HG02571 (cell line): ENCODE measurements around the gene TSHZ2.

ENCODE experiments used
- ATAC-seq: cut with Tn5 transposase; IDR thresholded peaks from one replicate; pipeline ENCODE4 v1.9.1; 2021; ENCODE audit warnings: mild to moderate bottlenecking, moderate library complexity; ENCODE audit not compliant: unreplicated experiment

Gene TSHZ2

GRCh38 chr20:53264604-53265003, 292.4 kb downstream of the TSHZ2 start:
- ATAC-seq = no peak

GRCh38 chr20:53265304-53265875, 293.2 kb downstream of the TSHZ2 start:
- ATAC-seq = no peak

GRCh38 chr20:53269380-53269779, 297.2 kb downstream of the TSHZ2 start:
- no peak for ATAC-seq

GRCh38 chr20:53270792-53271375, 298.7 kb downstream of the TSHZ2 start:
- no peak for ATAC-seq

- ATAC-seq = no peak
Measured at GRCh38 chr20:53274365-53274764, 302.2 kb downstream of the TSHZ2 start.

GRCh38 chr20:53274807-53275206, 302.6 kb downstream of the TSHZ2 start:
- ATAC-seq = no peak

GRCh38 chr20:53276143-53276542, 304.0 kb downstream of the TSHZ2 start:
- no peak for ATAC-seq

- no peak for ATAC-seq
Measured at GRCh38 chr20:53278555-53278954, 306.4 kb downstream of the TSHZ2 start.

GRCh38 chr20:53279735-53280134, 307.6 kb downstream of the TSHZ2 start:
- no peak for ATAC-seq

- ATAC-seq = no peak
Measured at GRCh38 chr20:53281557-53282117, 309.5 kb downstream of the TSHZ2 start.

- no peak for ATAC-seq
Measured at GRCh38 chr20:53282217-53282955, 310.2 kb downstream of the TSHZ2 start.

GRCh38 chr20:53283011-53283410, 310.9 kb downstream of the TSHZ2 start:
- no peak for ATAC-seq

GRCh38 chr20:53283597-53283996, 311.4 kb downstream of the TSHZ2 start:
- no peak for ATAC-seq

GRCh38 chr20:53284256-53284655, 312.1 kb downstream of the TSHZ2 start:
- ATAC-seq = no peak

GRCh38 chr20:53284696-53285095, 312.5 kb downstream of the TSHZ2 start:
- no peak for ATAC-seq

- ATAC-seq = no peak
Measured at GRCh38 chr20:53287357-53288042, 315.3 kb downstream of the TSHZ2 start.

- ATAC-seq = no peak
Measured at GRCh38 chr20:53291548-53291947, 319.4 kb downstream of the TSHZ2 start.

- no peak for ATAC-seq
Measured at GRCh38 chr20:53292347-53292746, 320.2 kb downstream of the TSHZ2 start.

GRCh38 chr20:53294804-53295203, 322.6 kb downstream of the TSHZ2 start:
- ATAC-seq = no peak

GRCh38 chr20:53296025-53296424, 323.9 kb downstream of the TSHZ2 start:
- no peak for ATAC-seq

GRCh38 chr20:53296451-53297153, 324.4 kb downstream of the TSHZ2 start:
- no peak for ATAC-seq
